NT2/D1 (cell line): Measurements from ENCODE around the gene ANXA3.

ENCODE experiments used
- DNase-seq: peaks from one replicate; pipeline ENCODE4 v3.0.0-alpha.2; 2011; ENCODE audit warnings: low read depth, low spot score
- H3K27me3 ChIP-seq: 2 replicates; pipeline ENCODE4 v1.6.0; 2011; ENCODE audit warnings: mild to moderate bottlenecking; ENCODE audit not compliant: insufficient read length, insufficient read depth
- H3K36me3 ChIP-seq: 2 replicates; pipeline ENCODE4 v1.6.1; 2011; ENCODE audit warnings: mild to moderate bottlenecking, low read length, mixed read lengths; ENCODE audit not compliant: insufficient read depth, insufficient read length
- H3K4me1 ChIP-seq: 2 replicates; pipeline ENCODE4 v1.5.1; 2011; ENCODE audit not compliant: insufficient read depth, insufficient read length
- H3K4me3 ChIP-seq: 2 replicates; pipeline ENCODE4 v1.5.1; 2011; ENCODE audit warnings: low read depth; ENCODE audit not compliant: insufficient read length
- H3K9ac ChIP-seq: 2 replicates; pipeline ENCODE4 v1.6.0; 2011; ENCODE audit warnings: low read depth; ENCODE audit not compliant: insufficient read length
- H3K9me3 ChIP-seq: 2 replicates; pipeline ENCODE4 v1.5.1; 2011; ENCODE audit warnings: mild to moderate bottlenecking, low read length; ENCODE audit not compliant: insufficient read depth
- SUZ12 ChIP-seq: IDR thresholded peaks from 2 replicates; pipeline ENCODE4 v1.6.1; 2011; ENCODE audit not compliant: insufficient read length, insufficient read depth; ENCODE audit errors: extremely low read depth
- YY1 ChIP-seq: IDR thresholded peaks from 2 replicates; pipeline ENCODE4 v1.6.1; 2011; ENCODE audit not compliant: insufficient read length, insufficient read depth
- ZNF274 ChIP-seq: IDR thresholded peaks from 2 replicates; pipeline ENCODE4 v1.6.1; 2011; ENCODE audit warnings: mild to moderate bottlenecking, low read depth, low read length

ANXA3 gene

DNA sequence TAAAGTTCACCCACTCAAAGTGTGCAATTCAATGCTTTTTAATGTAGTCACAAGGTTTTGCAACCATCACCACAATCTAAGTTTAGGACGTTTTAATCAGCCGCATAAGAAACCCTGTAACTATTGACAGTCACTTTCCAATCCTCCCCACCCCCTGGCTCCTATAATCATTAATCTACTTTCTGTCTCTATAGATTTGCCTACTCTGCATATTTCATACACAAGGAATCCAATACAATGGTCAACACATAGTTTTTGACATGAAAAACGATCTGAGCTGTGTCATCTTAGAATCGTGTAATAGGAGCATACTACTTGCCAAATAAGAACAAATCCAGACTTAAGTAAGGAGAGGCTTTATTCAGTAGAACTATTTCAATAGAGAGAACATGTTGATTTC, 47.6 kb downstream of the ANXA3 start:
- Histone ChIP-seq H3K36me3 (peaks cover 75% of the 10 kb centered on the region), H3K9me3 (no peaks in the 10 kb centered on the region), H3K4me1 (no peaks in the 10 kb centered on the region), H3K4me3 (no peak overlapping the region), H3K9ac (no peak overlapping the region), H3K27me3 (no peaks in the 10 kb centered on the region)
- DNase-seq, result no peak
- TF ChIP-seq YY1, result no peak
- TF ChIP-seq ZNF274, result no peak

DNA sequence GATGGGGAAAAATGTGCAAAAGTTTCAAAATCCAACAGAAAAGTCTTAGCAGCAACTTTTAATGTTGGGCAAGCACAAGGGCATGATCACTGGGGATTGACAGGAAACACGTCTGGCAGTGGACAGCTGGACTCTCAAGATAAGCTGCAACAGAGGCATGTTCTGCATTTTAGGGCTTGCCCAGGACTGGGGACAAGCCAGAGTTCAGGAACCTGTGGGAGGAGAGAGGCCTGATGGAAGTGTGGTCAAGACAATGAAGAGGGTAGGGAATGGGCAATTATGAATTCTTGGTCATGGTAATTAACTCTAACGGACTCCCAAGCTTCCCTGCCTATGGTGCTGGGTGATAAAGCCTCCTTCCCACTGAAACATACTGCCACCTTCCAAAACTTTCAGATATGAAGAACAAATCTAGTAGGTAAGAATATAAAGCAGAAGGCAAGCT, 48.4 kb downstream of the ANXA3 start:
- Histone ChIP-seq H3K4me3 (no peak overlapping the region), H3K9me3 (no peaks in the 10 kb centered on the region), H3K4me1 (no peaks in the 10 kb centered on the region), H3K36me3 (peaks cover 76% of the 10 kb centered on the region), H3K27me3 (no peaks in the 10 kb centered on the region), H3K9ac (no peak overlapping the region)
- no peak for TF ChIP-seq YY1
- TF ChIP-seq SUZ12, result no peak
- no peak for TF ChIP-seq ZNF274
- no peak for DNase-seq

DNA sequence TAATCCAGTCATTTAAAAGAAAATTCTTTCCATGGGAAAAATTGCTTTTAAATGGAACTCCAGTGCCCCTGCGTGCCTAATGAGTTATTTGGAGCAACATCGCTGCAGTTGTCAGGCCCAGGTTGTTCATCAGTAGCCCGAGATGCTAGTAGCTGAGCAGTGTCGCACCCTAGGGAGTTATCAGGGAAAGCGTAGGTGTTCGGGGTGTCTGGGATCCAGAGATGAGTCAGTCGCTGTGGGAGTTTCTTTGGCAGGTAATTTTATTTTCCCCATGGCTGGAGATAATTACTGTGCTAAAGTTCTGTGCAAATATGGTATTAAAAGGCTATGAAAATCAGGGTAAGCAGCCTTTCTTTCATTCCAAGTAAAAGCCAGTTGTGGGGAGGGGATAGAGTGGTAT, 49.4 kb downstream of the ANXA3 start:
- TF ChIP-seq SUZ12 (no peak), YY1 (no peak), ZNF274 (no peak)
- H3K27me3 ChIP-seq, result no peaks in the 10 kb centered on the region
- H3K36me3 ChIP-seq, result peaks cover 75% of the 10 kb centered on the region
- H3K4me3 ChIP-seq, result no peak overlapping the region
- no peak overlapping the region for H3K9ac ChIP-seq
- H3K4me1 ChIP-seq, result no peaks in the 10 kb centered on the region
- H3K9me3 ChIP-seq, result no peaks in the 10 kb centered on the region
- no peak for DNase-seq

DNA sequence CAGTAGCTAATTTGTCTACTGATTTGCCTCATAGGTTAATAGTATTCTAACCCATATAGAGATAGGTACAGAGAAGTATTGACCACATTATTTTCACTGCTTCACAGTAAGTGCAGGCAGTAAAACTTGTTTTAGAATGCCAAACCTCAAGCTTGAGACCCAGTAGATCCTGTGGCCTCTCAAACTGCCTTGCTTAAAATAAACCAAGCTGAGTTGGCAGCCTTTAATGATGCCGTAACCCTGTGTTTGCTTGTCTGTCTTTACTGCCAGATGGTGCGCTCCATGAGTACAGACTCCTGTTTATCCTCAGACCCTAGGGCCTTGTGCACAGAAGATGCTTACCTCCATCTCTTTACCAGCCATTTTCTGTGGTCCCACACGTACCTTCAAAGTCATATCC, 50.8 kb downstream of the ANXA3 start:
- TF ChIP-seq SUZ12 (no peak), ZNF274 (no peak), YY1 (no peak)
- Histone ChIP-seq H3K27me3 (no peaks in the 10 kb centered on the region), H3K9ac (no peak overlapping the region), H3K4me1 (no peaks in the 10 kb centered on the region), H3K4me3 (no peak overlapping the region), H3K36me3 (peaks cover 72% of the 10 kb centered on the region), H3K9me3 (no peaks in the 10 kb centered on the region)
- no peak for DNase-seq

DNA sequence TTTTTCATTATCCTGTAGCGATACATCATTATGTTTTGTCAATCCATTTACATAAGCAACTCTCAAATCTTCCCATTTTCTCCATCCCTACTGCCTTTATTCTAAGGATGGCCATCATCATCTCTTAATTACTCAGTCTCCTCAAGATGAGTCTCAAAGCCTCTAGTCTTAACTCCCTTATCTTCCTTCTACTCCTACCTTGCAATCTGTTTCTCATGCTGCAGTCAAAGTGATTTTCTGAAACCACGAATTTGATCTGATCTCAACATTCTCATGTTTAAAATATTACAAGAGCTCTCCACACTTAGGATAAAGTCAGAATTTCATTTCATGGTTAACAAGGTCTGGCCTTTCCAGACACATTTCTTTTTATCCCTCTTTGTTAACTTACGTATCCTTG, 51.8 kb downstream of the ANXA3 start:
- Histone ChIP-seq H3K9ac (no peak overlapping the region), H3K4me3 (no peak overlapping the region), H3K4me1 (no peaks in the 10 kb centered on the region), H3K9me3 (no peaks in the 10 kb centered on the region), H3K27me3 (no peaks in the 10 kb centered on the region), H3K36me3 (peaks cover 64% of the 10 kb centered on the region)
- no peak for TF ChIP-seq ZNF274
- no peak for TF ChIP-seq YY1
- no peak for TF ChIP-seq SUZ12
- no peak for DNase-seq

DNA sequence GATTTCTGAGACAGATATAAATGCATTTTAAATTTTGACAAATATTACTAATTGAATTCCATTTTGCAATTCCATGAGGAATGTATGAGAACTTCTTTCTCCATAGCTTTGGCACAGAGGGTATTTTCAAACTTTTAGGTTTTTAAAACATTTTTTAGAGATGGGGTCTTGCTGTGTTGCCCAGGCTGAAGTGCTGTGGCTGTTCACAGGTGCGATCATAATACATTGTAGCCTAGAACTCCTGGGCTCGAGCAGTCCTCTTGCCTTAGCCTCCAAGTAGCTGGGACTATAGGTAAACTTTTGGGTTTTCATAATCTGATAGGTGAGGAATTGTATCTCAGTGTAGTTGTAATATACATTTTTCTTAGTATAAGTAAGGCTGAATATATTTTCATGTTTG, 53.4 kb downstream of the ANXA3 start:
- no peaks in the 10 kb centered on the region for H3K27me3 ChIP-seq
- no peak for TF ChIP-seq SUZ12
- no peak for TF ChIP-seq ZNF274
- TF ChIP-seq YY1, result no peak
- H3K36me3 ChIP-seq, result peaks cover 61% of the 10 kb centered on the region
- no peak overlapping the region for H3K9ac ChIP-seq
- H3K4me1 ChIP-seq, result no peaks in the 10 kb centered on the region
- DNase-seq, result no peak
- no peak overlapping the region for H3K4me3 ChIP-seq
- H3K9me3 ChIP-seq, result no peaks in the 10 kb centered on the region

DNA sequence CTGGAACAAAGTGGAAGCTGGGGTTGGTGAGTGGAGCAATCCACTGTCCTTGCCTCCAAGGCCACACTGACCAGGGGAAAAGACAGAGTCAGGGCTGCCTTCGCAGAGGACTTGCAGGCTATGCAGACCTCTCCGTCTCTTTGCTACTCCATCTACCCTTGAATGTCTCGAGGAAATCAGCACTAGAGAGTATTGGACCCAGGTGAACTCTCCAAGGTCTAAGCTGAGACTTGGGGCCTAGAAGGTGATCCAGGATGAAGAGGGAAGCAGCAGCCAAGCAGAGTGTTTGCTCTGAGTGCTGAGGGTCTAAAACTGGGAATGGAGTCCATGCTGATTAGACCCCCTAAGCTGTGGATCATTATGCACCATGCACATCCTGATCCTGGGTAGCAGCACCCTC, 54.5 kb downstream of the ANXA3 start:
- Histone ChIP-seq H3K4me3 (no peak overlapping the region), H3K27me3 (no peaks in the 10 kb centered on the region), H3K36me3 (peaks cover 61% of the 10 kb centered on the region), H3K9ac (no peak overlapping the region), H3K9me3 (no peaks in the 10 kb centered on the region), H3K4me1 (no peaks in the 10 kb centered on the region)
- DNase-seq, result no peak
- no peak for TF ChIP-seq YY1
- no peak for TF ChIP-seq SUZ12
- TF ChIP-seq ZNF274, result no peak
